Cardiac muscle cell (in vitro differentiated cells and primary cell): ENCODE measurements around the gene KCNQ1. TPM values are rescaled to one million over a fixed set of nuclear protein-coding genes. Genes with fewer than 3 reads are reported as not detected.

Source experiments
- DNase-seq, 2 donors: peaks; one replicate each; pipeline versions ENCODE4 v3.0.0 to v3.0.0-alpha.2; 2010 to 2017; ENCODE audit warnings: low read depth in 1 of 2, low spot score in 1 of 2
- H3K27ac ChIP-seq: fragments of 200-600 bp; sonication (generic); 2 replicates; pipeline ENCODE4 v1.5.1; 2016
- H3K27me3 ChIP-seq: fragments of 200-600 bp; sonication (generic); 2 replicates; pipeline ENCODE4 v1.6.0; 2016; ENCODE audit warnings: control low read depth
- H3K36me3 ChIP-seq: fragments of 200-600 bp; sonication (generic); 2 replicates; pipeline ENCODE4 v1.5.1; 2016; ENCODE audit warnings: control low read depth
- H3K4me1 ChIP-seq: fragments of 200-600 bp; sonication (generic); 2 replicates; pipeline ENCODE4 v1.8.1; 2017; ENCODE audit warnings: low read depth, mild to moderate bottlenecking, mixed run types
- H3K4me3 ChIP-seq: fragments of 200-600 bp; sonication (generic); 2 replicates; pipeline ENCODE4 v1.5.1; 2016; ENCODE audit warnings: mild to moderate bottlenecking
- H3K9me3 ChIP-seq: fragments of 200-600 bp; sonication (generic); 2 replicates; pipeline ENCODE4 v1.5.1; 2017; ENCODE audit warnings: low read depth, mild to moderate bottlenecking, control low read depth
- polyA plus RNA-seq: library from polyadenylated mRNA; unstranded; fragments of >200 nt; fragmentation: Nextera tagmentation; extraction: Ambion mirVana; gene quantifications from 2 replicates; pipeline ENCODE4 v1.2.1, GENCODE V29; 2016
- total RNA-seq: library from RNA; depleted of rRNA; stranded (reverse); fragments of >200 nt; gene quantifications from 2 replicates; pipeline ENCODE4 v1.2.3, GENCODE V29; 2016
- TF ChIP-seq, protein P1 (sequence below): IDR thresholded peaks from 2 replicates; pipeline ENCODE4 v1.5.1; 2012; ENCODE audit warnings: low read depth, mild to moderate bottlenecking, low read length

The KCNQ1 gene
- total and polyA plus RNA-seq, 2 experiments from 2014 or later, result 13.9 to 18.6 TPM

DNA sequence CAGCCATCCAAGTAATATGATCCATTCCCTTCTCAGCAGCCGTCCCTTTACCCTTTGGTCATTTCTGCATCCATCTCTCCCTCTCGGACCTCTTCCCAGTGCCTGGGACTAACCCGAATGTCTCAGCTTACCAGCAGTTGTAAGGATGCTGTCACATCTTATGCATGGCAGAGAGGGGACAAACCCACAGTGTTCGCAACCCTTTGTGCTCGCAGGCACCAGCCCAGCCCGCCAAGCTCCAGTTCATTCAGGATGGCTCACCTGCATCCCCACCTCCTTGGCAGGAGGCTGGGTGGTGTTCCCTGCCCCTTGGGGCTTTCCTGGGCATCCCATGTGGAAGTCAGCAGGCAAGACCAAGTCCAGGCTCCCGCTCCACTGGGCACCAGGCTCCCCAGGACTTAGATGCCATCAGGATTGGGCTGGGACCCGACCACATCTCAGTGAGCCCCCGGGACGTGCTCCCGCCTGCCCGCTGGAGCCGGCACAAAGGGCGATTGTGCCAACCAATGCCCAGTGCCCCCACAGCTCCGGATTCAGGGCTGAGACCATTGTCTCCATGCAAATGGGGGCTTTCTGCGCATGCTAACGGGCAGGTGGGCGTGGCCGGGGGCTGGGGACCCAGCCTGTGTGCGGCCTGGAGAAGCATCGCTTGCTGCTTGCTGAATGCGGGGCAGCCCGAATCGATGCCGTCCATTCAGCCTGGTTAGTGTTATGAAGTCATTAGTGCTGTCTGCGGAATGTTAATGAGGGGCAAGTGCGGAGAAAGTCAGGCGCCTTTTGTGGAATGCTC is 146.4 kb downstream of the KCNQ1 start:
- H3K4me1 ChIP-seq, result no peaks in the 10 kb centered on the region
- TF ChIP-seq, protein P1, sequence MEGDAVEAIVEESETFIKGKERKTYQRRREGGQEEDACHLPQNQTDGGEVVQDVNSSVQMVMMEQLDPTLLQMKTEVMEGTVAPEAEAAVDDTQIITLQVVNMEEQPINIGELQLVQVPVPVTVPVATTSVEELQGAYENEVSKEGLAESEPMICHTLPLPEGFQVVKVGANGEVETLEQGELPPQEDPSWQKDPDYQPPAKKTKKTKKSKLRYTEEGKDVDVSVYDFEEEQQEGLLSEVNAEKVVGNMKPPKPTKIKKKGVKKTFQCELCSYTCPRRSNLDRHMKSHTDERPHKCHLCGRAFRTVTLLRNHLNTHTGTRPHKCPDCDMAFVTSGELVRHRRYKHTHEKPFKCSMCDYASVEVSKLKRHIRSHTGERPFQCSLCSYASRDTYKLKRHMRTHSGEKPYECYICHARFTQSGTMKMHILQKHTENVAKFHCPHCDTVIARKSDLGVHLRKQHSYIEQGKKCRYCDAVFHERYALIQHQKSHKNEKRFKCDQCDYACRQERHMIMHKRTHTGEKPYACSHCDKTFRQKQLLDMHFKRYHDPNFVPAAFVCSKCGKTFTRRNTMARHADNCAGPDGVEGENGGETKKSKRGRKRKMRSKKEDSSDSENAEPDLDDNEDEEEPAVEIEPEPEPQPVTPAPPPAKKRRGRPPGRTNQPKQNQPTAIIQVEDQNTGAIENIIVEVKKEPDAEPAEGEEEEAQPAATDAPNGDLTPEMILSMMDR, result no peak
- H3K4me3 ChIP-seq, result no peak overlapping the region
- no peak for DNase-seq
- H3K9me3 ChIP-seq, result no peaks in the 10 kb centered on the region
- H3K36me3 ChIP-seq, result no peaks in the 10 kb centered on the region
- H3K27ac ChIP-seq, result no peak overlapping the region
- peaks cover 12% of the 10 kb centered on the region for H3K27me3 ChIP-seq

DNA sequence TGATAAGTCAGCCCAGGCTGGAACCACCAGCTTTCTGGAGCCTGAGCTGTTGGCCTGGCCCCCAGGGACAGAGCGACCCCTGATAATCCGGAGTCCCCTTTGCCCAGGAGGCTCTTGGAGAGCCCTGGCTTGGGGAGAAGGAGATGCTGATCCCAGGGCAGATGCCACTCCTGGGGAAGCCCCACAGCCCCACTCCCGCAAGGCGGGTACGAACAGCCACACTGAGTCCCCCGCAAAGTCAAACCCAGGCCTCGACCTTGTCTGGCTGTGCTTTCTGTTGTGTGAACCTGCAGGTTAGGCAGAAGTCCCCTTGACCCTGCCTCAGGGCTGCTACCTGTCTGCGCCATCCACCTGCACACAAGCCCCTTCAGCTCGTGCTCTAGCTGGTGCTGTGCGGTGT is 147.0 kb downstream of the KCNQ1 start:
- peaks cover 9% of the 10 kb centered on the region for H3K27me3 ChIP-seq
- DNase-seq, result no peak

GRCh38 chr11:2592559-2593392 is 148.0 kb downstream of the KCNQ1 start:
- no peak for DNase-seq
- peaks cover 5% of the 10 kb centered on the region for H3K27me3 ChIP-seq

More for the DNA sequence above, 147.0 kb downstream of the KCNQ1 start:
- Histone ChIP-seq H3K27ac (no peak overlapping the region), H3K9me3 (no peaks in the 10 kb centered on the region), H3K36me3 (no peaks in the 10 kb centered on the region), H3K4me3 (no peak overlapping the region), H3K4me1 (no peaks in the 10 kb centered on the region)
- TF ChIP-seq, protein P1, result no peak

GRCh38 chr11:2593393-2593950 is 148.7 kb downstream of the KCNQ1 start:
- H3K4me1 ChIP-seq, result no peaks in the 10 kb centered on the region
- no peak for DNase-seq
- TF ChIP-seq, protein P1, result no peak
- H3K27ac ChIP-seq, result no peak overlapping the region
- no peaks in the 10 kb centered on the region for H3K9me3 ChIP-seq
- H3K27me3 ChIP-seq, result peaks cover 5% of the 10 kb centered on the region
- H3K4me3 ChIP-seq, result no peak overlapping the region
- no peaks in the 10 kb centered on the region for H3K36me3 ChIP-seq

More at GRCh38 chr11:2592559-2593392, 148.0 kb downstream of the KCNQ1 start:
- Histone ChIP-seq H3K4me1 (no peaks in the 10 kb centered on the region), H3K27ac (no peak overlapping the region), H3K9me3 (no peaks in the 10 kb centered on the region), H3K36me3 (no peaks in the 10 kb centered on the region), H3K4me3 (no peak overlapping the region)
- TF ChIP-seq, protein P1, result no peak

DNA sequence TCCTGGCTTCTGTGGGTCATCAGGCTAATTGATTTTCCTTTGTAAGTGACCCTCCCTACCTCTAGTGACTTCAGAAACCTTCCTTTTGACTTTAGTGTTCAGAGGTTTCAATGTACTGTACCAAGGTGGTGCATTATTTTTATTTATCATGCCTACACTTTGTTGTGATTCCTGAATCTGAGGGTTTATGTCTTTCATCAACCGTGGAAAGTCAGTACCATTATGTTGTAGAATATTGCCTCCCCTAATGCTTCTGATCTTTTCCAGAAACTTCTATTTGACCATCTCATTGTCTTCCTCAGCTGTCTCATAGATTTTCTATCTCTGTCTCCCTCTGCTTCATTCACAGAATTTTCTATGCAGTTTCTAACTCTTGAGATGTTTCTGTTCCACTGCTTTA is 149.5 kb downstream of the KCNQ1 start:
- Histone ChIP-seq H3K4me3 (no peak overlapping the region), H3K27me3 (peaks cover 5% of the 10 kb centered on the region), H3K4me1 (no peaks in the 10 kb centered on the region)

More for the DNA sequence above, 149.5 kb downstream of the KCNQ1 start:
- Histone ChIP-seq H3K27ac (no peak overlapping the region), H3K36me3 (no peaks in the 10 kb centered on the region), H3K9me3 (no peaks in the 10 kb centered on the region)
- TF ChIP-seq, protein P1, result no peak
- DNase-seq, result no peak
